HG02763 (cell line): Measurements from ENCODE around the gene TLE5.
"Not testable (repeated sequence)": the region's sequence is repeated elsewhere in the genome, so short reads cannot be mapped to it uniquely, and the experiment has no call there.

Experiments
- ATAC-seq: cut with Tn5 transposase; IDR thresholded peaks from one replicate; pipeline ENCODE4 v1.9.1; 2021; ENCODE audit warnings: mild to moderate bottlenecking, moderate library complexity; ENCODE audit not compliant: unreplicated experiment

The TLE5 gene

GRCh38 chr19:3096902-3097326 lies 34.6 kb upstream of the TLE5 start:
- no peak for ATAC-seq

GRCh38 chr19:3096267-3096901 lies 34.1 kb upstream of the TLE5 start:
- no peak for ATAC-seq

GRCh38 chr19:3095441-3096191 lies 33.3 kb upstream of the TLE5 start:
- no peak for ATAC-seq

GRCh38 chr19:3094601-3095440 lies 32.5 kb upstream of the TLE5 start:
- peak; percentile 17 for ATAC-seq

- not testable (repeated sequence) for ATAC-seq
Observed at GRCh38 chr19:3089299-3089855, 27.1 kb upstream of the TLE5 start.

- ATAC-seq = no peak
Observed at GRCh38 chr19:3087769-3088168, 25.5 kb upstream of the TLE5 start.

GRCh38 chr19:3084943-3085342 lies 22.6 kb upstream of the TLE5 start:
- ATAC-seq = no peak

GRCh38 chr19:3083964-3084363 lies 21.7 kb upstream of the TLE5 start:
- no peak for ATAC-seq

- no peak for ATAC-seq
Observed at GRCh38 chr19:3082331-3082730, 20.0 kb upstream of the TLE5 start.

GRCh38 chr19:3080286-3080685 lies 18.0 kb upstream of the TLE5 start:
- no peak for ATAC-seq

- no peak for ATAC-seq
Observed at GRCh38 chr19:3079578-3079977, 17.3 kb upstream of the TLE5 start.

GRCh38 chr19:3075605-3076431 lies 13.5 kb upstream of the TLE5 start:
- ATAC-seq = no peak

- ATAC-seq = no peak
Observed at GRCh38 chr19:3073931-3074595, 11.8 kb upstream of the TLE5 start.

- ATAC-seq = no peak
Observed at GRCh38 chr19:3073159-3073563, 10.9 kb upstream of the TLE5 start.

- no peak for ATAC-seq
Observed at GRCh38 chr19:3071768-3072167, 9.5 kb upstream of the TLE5 start.

GRCh38 chr19:3068071-3068470 lies 5.8 kb upstream of the TLE5 start:
- no peak for ATAC-seq

GRCh38 chr19:3067563-3067962 lies 5.3 kb upstream of the TLE5 start:
- no peak for ATAC-seq

GRCh38 chr19:3066482-3067049 lies 4.3 kb upstream of the TLE5 start:
- ATAC-seq = no peak

GRCh38 chr19:3065675-3066357 lies 3.5 kb upstream of the TLE5 start:
- ATAC-seq = peak; percentile 42
